Parathyroid adenoma (tissue), 2 donors: ENCODE data around the gene IFNA8.

Source experiments
- H2AFZ ChIP-seq: fragments of 300-600 bp; sonication (generic); one replicate; pipeline ENCODE4 v1.7.0; 2017; ENCODE audit warnings: antibody characterized with exemption, mild to moderate bottlenecking
- H3K27ac ChIP-seq: fragments of 300-600 bp; sonication (generic); one replicate; pipeline ENCODE4 v1.7.0; 2017
- H3K27me3 ChIP-seq: fragments of 300-600 bp; sonication (generic); one replicate; pipeline ENCODE4 v1.7.0; 2017; ENCODE audit warnings: low read length; ENCODE audit not compliant: control insufficient read depth, insufficient read depth
- H3K36me3 ChIP-seq: fragments of 300-600 bp; sonication (generic); one replicate; pipeline ENCODE4 v1.7.0; 2017; ENCODE audit warnings: low read length; ENCODE audit not compliant: control insufficient read depth, insufficient read depth
- H3K4me1 ChIP-seq: fragments of 300-600 bp; sonication (generic); one replicate; pipeline ENCODE4 v1.7.0; 2017; ENCODE audit warnings: control low read depth
- H3K4me2 ChIP-seq: fragments of 300-600 bp; sonication (generic); one replicate; pipeline ENCODE4 v1.7.0; 2017; ENCODE audit warnings: low read length
- H3K4me3 ChIP-seq: fragments of 300-600 bp; sonication (generic); one replicate; pipeline ENCODE4 v1.7.0; 2017; ENCODE audit warnings: low read depth, low read length
- H3K79me2 ChIP-seq: fragments of 300-600 bp; sonication (generic); one replicate; pipeline ENCODE4 v1.7.0; 2017; ENCODE audit warnings: control low read depth
- H3K9ac ChIP-seq: fragments of 300-600 bp; sonication (generic); one replicate; pipeline ENCODE4 v1.7.0; 2017; ENCODE audit warnings: mild to moderate bottlenecking
- H3K9me3 ChIP-seq: fragments of 300-600 bp; sonication (generic); one replicate; pipeline ENCODE4 v1.7.0; 2017; ENCODE audit warnings: low read length; ENCODE audit not compliant: control insufficient read depth
- TF ChIP-seq, protein P1 (sequence below): fragments of 300-600 bp; sonication (generic); IDR thresholded peaks from one replicate; pipeline ENCODE4 v1.7.0; 2017; ENCODE audit warnings: antibody characterized with exemption, mild to moderate bottlenecking
- donor health status: primary hyperparathyroidism.

The IFNA8 gene

DNA sequence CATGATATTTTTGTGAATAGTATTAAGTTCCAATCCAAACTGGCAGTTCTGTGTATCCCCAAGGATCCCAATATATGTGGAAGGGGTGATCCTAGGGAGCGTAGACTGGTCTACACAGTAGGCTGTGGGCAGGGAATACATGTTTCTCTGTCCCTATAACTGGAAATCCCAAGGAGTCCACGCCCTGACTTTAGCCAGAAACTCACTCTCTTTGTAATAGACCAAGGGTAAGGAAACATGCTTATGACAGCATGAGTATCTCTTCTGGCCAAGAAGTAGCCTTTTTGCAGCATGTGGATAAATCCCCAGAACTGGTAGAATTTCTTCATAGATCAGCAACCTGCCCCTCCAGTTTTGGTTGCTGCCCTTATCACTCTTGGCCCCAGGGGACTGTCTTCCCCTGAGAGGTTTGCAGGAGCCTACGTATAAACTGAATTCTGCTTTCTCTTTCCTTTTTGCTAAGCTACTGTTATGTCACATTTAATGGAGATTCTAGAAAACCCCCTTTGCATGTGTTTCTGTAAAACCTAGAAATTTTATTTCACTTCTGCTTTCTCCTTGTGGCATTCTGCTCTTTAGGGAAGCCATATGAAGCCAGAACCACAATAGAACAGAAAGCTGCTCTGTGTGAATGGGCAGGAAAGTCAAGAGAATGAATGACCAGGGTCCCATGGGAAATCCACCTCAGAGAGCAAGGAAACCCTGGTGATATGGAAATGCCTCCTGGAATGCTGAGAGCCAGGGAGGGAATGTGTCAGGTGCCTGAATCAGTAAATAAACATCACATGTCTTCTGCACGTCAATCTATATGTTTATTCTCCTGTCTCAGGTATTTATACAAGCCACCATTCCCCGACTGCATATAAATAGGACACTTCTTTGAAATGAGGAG lies 27.2 kb upstream of the IFNA8 start:
- no peaks in the 10 kb centered on the region for H3K9me3 ChIP-seq
- H3K9ac ChIP-seq = no peak overlapping the region
- no peak overlapping the region for H3K4me3 ChIP-seq
- H3K27me3 ChIP-seq = no peaks in the 10 kb centered on the region
- H3K4me1 ChIP-seq = no peaks in the 10 kb centered on the region
- H3K4me2 ChIP-seq = no peak overlapping the region
- H3K27ac ChIP-seq = no peak overlapping the region
- TF ChIP-seq, protein P1, sequence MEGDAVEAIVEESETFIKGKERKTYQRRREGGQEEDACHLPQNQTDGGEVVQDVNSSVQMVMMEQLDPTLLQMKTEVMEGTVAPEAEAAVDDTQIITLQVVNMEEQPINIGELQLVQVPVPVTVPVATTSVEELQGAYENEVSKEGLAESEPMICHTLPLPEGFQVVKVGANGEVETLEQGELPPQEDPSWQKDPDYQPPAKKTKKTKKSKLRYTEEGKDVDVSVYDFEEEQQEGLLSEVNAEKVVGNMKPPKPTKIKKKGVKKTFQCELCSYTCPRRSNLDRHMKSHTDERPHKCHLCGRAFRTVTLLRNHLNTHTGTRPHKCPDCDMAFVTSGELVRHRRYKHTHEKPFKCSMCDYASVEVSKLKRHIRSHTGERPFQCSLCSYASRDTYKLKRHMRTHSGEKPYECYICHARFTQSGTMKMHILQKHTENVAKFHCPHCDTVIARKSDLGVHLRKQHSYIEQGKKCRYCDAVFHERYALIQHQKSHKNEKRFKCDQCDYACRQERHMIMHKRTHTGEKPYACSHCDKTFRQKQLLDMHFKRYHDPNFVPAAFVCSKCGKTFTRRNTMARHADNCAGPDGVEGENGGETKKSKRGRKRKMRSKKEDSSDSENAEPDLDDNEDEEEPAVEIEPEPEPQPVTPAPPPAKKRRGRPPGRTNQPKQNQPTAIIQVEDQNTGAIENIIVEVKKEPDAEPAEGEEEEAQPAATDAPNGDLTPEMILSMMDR = no peak
- no peaks in the 10 kb centered on the region for H3K36me3 ChIP-seq
- no peaks in the 10 kb centered on the region for H3K79me2 ChIP-seq
- no peak overlapping the region for H2AFZ ChIP-seq

DNA sequence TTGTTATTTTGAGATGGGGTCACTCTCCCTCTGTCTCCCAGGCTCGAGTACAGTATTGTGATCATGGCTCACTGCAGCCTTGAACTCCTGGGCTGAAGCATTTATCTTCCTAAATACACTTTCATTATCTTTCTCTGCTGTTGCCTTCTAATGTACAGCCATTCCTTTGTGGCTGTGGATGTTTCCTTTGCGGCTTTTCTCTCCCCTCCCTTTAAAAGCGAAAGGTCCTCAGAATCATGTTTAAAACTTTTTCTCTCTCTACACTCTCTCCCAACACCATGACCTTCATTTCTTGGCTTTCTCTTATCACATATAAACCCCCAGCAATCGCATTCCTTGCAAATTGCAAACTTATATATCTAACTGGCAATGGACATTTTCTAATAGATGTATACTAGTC lies 25.3 kb upstream of the IFNA8 start:
- Histone ChIP-seq H2AFZ (no peak overlapping the region), H3K79me2 (no peaks in the 10 kb centered on the region), H3K27ac (no peak overlapping the region), H3K36me3 (no peaks in the 10 kb centered on the region), H3K27me3 (no peaks in the 10 kb centered on the region), H3K9ac (no peak overlapping the region), H3K4me2 (no peak overlapping the region), H3K4me3 (no peak overlapping the region), H3K9me3 (no peaks in the 10 kb centered on the region), H3K4me1 (no peaks in the 10 kb centered on the region)
- TF ChIP-seq, protein P1 = no peak

DNA sequence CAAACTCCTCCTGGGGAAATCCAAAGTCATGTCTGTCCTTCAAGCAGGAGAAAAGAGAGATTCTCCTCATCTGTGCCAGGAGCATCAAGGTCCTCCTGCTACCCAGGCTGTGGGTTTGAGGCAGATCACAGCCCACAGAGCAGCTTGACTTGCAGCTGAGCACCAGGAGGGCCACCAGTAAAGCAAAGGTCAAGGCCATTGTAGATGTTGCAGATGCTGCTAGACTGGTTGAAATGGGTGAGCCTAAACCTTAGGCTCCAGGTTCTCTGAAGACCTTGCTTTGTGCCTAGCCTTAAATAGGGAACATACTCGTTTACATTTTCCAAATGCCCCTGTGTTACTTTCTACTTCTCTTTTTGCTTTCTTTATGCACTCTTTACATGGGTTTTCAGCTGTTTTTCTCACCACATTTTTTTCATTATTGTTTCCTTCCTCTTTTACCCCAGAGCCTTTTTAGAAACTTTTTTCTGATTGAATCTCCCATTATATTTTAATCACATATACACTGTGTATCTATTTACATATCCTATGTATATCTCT lies 23.7 kb upstream of the IFNA8 start, which contains the start of gene IFNA2:
TSS of gene IFNA2 (minus strand) at position 268 of the 540 bp plus-strand sequence. CDS start at position 199, 69 bp downstream.
- H3K27me3 ChIP-seq = no peaks in the 10 kb centered on the region
- no peaks in the 10 kb centered on the region for H3K79me2 ChIP-seq
- H3K36me3 ChIP-seq = no peaks in the 10 kb centered on the region
- H3K27ac ChIP-seq = no peak within 1 kb of the TSS
- no peak within 1 kb of the TSS for H3K4me2 ChIP-seq
- no peaks in the 10 kb centered on the region for H3K4me1 ChIP-seq
- no peaks in the 10 kb centered on the region for H3K9me3 ChIP-seq
- H2AFZ ChIP-seq = no peak within 1 kb of the TSS
- no peak within 1 kb of the TSS for H3K9ac ChIP-seq
- TF ChIP-seq, protein P1 = no peak
- H3K4me3 ChIP-seq = no peak within 1 kb of the TSS

DNA sequence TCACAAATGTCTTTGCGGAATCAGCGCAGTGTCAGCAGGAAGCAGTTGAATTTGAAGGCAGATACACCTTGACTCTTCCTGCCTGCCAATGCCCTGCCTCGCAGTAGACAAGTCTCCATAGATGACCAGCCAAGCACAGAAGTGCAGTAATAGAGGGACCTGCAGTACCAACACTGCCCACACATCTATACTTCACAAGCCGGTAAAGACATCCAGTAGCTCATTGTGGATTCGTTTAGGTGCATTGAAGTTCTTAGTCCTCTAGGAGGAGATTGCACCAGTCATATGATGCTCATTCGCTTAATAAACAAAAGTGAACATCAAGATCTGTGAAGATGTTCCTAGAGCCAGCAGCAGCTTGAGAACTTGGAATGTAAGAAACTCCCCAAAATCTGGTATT lies 16.6 kb upstream of the IFNA8 start:
- Histone ChIP-seq H3K4me2 (no peak overlapping the region), H3K36me3 (no peaks in the 10 kb centered on the region), H3K27ac (no peak overlapping the region), H3K9me3 (no peaks in the 10 kb centered on the region), H3K9ac (no peak overlapping the region), H3K27me3 (no peaks in the 10 kb centered on the region), H2AFZ (no peak overlapping the region), H3K79me2 (no peaks in the 10 kb centered on the region), H3K4me3 (no peak overlapping the region), H3K4me1 (no peaks in the 10 kb centered on the region)
- TF ChIP-seq, protein P1 = no peak
